HG03439 (cell line): ENCODE measurements around the gene IMPDH1.

Experiments
- ATAC-seq: cut with Tn5 transposase; IDR thresholded peaks from one replicate; pipeline ENCODE4 v1.9.1; 2021; ENCODE audit warnings: mild to moderate bottlenecking, moderate library complexity; ENCODE audit not compliant: unreplicated experiment

IMPDH1 gene

GRCh38 chr7:128361411-128362379 lies 48.1 kb downstream of the IMPDH1 start, which contains the start of gene PRRT4:
TSS of gene PRRT4 (minus strand) at chr7:128361690.
- no peak for ATAC-seq

- ATAC-seq, result no peak
These were observed 49.5 kb downstream of the IMPDH1 start for GRCh38 chr7:128360359-128360678.

- ATAC-seq, result no peak
These were observed 49.8 kb downstream of the IMPDH1 start for GRCh38 chr7:128359939-128360338.

GRCh38 chr7:128359336-128359735 lies 50.4 kb downstream of the IMPDH1 start:
- ATAC-seq, result no peak

GRCh38 chr7:128358233-128358632 lies 51.5 kb downstream of the IMPDH1 start:
- ATAC-seq, result no peak

GRCh38 chr7:128357217-128357613 lies 52.6 kb downstream of the IMPDH1 start:
- no peak for ATAC-seq

- ATAC-seq, result no peak
These were observed 53.1 kb downstream of the IMPDH1 start for GRCh38 chr7:128356546-128357216.

- ATAC-seq, result no peak
These were observed 56.2 kb downstream of the IMPDH1 start for GRCh38 chr7:128353610-128354009.

GRCh38 chr7:128353189-128353588 lies 56.6 kb downstream of the IMPDH1 start:
- no peak for ATAC-seq

GRCh38 chr7:128352636-128353035 lies 57.1 kb downstream of the IMPDH1 start:
- no peak for ATAC-seq

GRCh38 chr7:128352153-128352537 lies 57.6 kb downstream of the IMPDH1 start:
- ATAC-seq, result no peak

- no peak for ATAC-seq
These were observed 58.3 kb downstream of the IMPDH1 start for GRCh38 chr7:128351296-128352152.

GRCh38 chr7:128350708-128351295 lies 59.0 kb downstream of the IMPDH1 start:
- no peak for ATAC-seq

GRCh38 chr7:128349466-128349825 lies 60.3 kb downstream of the IMPDH1 start:
- ATAC-seq, result no peak

GRCh38 chr7:128347647-128348097 lies 62.1 kb downstream of the IMPDH1 start:
- no peak for ATAC-seq

- ATAC-seq, result no peak
These were observed 65.4 kb downstream of the IMPDH1 start for GRCh38 chr7:128344431-128344774.

- peak; percentile 96 for ATAC-seq
These were observed 66.0 kb downstream of the IMPDH1 start, which contains the start of gene RBM28 for GRCh38 chr7:128343554-128344430. TSS of gene RBM28 (minus strand) at chr7:128343908. CDS start at chr7:128343793, 115 bp downstream.
